HEK293 (cell line): ENCODE results near the gene WDR89.
A peak's percentile ranks its signal among the peaks of the same experiment; 100 is the strongest.

Experiments
- CTCF ChIA-PET: fragments of 350-600 bp; formaldehyde crosslinking; extraction: SDS; loops from one replicate; lab custom pipeline; 2021; ENCODE audit warnings: antibody characterized with exemption; lab: Yijun Ruan, JAX
- POLR2A ChIA-PET: fragments of 300-600 bp; formaldehyde crosslinking; extraction: SDS; loops from one replicate; lab custom pipeline; 2020; ENCODE audit warnings: antibody characterized with exemption, inconsistent platforms; lab: Yijun Ruan, JAX
- H3K27ac ChIP-seq: fragments of 200-500 bp; sonication (Bioruptor generic); 2 replicates; pipeline ENCODE4 v1.5.1; 2014; ENCODE audit warnings: low read depth, low read length, control low read depth, inconsistent platforms; ENCODE audit errors: extremely low read depth
- H3K36me3 ChIP-seq, 2 experiments: fragments of 200-500 bp in 1 of 2; sonication (Bioruptor generic) in 1 of 2; 1 replicate in 1 of 2; 2 replicates in 1 of 2; pipeline ENCODE4 v1.5.1; 2014 to 2017; ENCODE audit warnings: inconsistent platforms in 2 of 2, low read length in 2 of 2; ENCODE audit not compliant: control insufficient read depth in 2 of 2, insufficient read depth in 1 of 2
- H3K4me1 ChIP-seq: fragments of 200-500 bp; sonication (Bioruptor generic); 2 replicates; pipeline ENCODE4 v1.5.1; 2014; ENCODE audit warnings: mild to moderate bottlenecking, low read length, inconsistent platforms; ENCODE audit not compliant: control insufficient read depth, insufficient read depth
- H3K4me3 ChIP-seq: 2 replicates; pipeline ENCODE4 v1.5.1; 2011; ENCODE audit warnings: low read depth, mild to moderate bottlenecking, control low read depth, low read length, moderate library complexity
- H3K9me3 ChIP-seq: fragments of 200-500 bp; sonication (Bioruptor generic); 2 replicates; pipeline ENCODE4 v1.5.1; 2014; ENCODE audit warnings: low read depth, low read length, inconsistent platforms; ENCODE audit not compliant: control insufficient read depth, insufficient read depth
- IKZF3 ChIP-seq: fragments of 450-650 bp; IDR thresholded peaks from 2 replicates; pipeline ENCODE4 v1.5.0; 2018; ENCODE audit warnings: missing biosample characterization, mild to moderate bottlenecking, missing genetic modification characterization, moderate library complexity
- KLF16 ChIP-seq: fragments of 450-650 bp; formaldehyde crosslinking; IDR thresholded peaks from 2 replicates; pipeline ENCODE4 v1.5.1; 2017; ENCODE audit warnings: missing biosample characterization, missing genetic modification characterization
- KLF7 ChIP-seq: fragments of 450-650 bp; formaldehyde crosslinking; IDR thresholded peaks from 2 replicates; pipeline ENCODE4 v1.5.1; 2016; ENCODE audit warnings: missing biosample characterization, missing genetic modification characterization, borderline replicate concordance
- OVOL3 ChIP-seq: fragments of 450-650 bp; formaldehyde crosslinking; IDR thresholded peaks from 2 replicates; pipeline ENCODE4 v1.5.1; 2016; ENCODE audit warnings: missing biosample characterization, missing genetic modification characterization
- PRDM10 ChIP-seq: fragments of 450-650 bp; formaldehyde crosslinking; IDR thresholded peaks from 2 replicates; pipeline ENCODE4 v1.5.1; 2016; ENCODE audit warnings: missing biosample characterization, missing genetic modification characterization
- PRDM6 ChIP-seq: fragments of 450-650 bp; formaldehyde crosslinking; IDR thresholded peaks from 2 replicates; pipeline ENCODE4 v1.5.1; 2017; ENCODE audit warnings: missing biosample characterization, missing genetic modification characterization
- SALL2 ChIP-seq: fragments of 450-650 bp; formaldehyde crosslinking; IDR thresholded peaks from 2 replicates; pipeline ENCODE4 v1.5.0; 2017; ENCODE audit warnings: missing biosample characterization, mild to moderate bottlenecking, missing genetic modification characterization, borderline replicate concordance
- SP7 ChIP-seq: fragments of 450-650 bp; formaldehyde crosslinking; IDR thresholded peaks from 2 replicates; pipeline ENCODE4 v1.5.1; 2016; ENCODE audit warnings: missing biosample characterization, missing genetic modification characterization
- TCF7L2 ChIP-seq: IDR thresholded peaks from 2 replicates; pipeline ENCODE4 v1.6.1; 2011; ENCODE audit warnings: low read depth, mild to moderate bottlenecking, inconsistent platforms, low read length, moderate library complexity, borderline replicate concordance
- ZEB2 ChIP-seq: fragments of 450-650 bp; formaldehyde crosslinking; IDR thresholded peaks from 2 replicates; pipeline ENCODE4 v1.5.1; 2016; ENCODE audit warnings: missing biosample characterization, missing genetic modification characterization
- ZFP69B ChIP-seq: fragments of 450-650 bp; formaldehyde crosslinking; IDR thresholded peaks from 2 replicates; pipeline ENCODE4 v1.5.1; 2016; ENCODE audit warnings: missing biosample characterization, missing genetic modification characterization
- ZNF174 ChIP-seq: fragments of 450-650 bp; formaldehyde crosslinking; IDR thresholded peaks from 2 replicates; pipeline ENCODE4 v1.5.0; 2017; ENCODE audit warnings: missing biosample characterization, mild to moderate bottlenecking, missing genetic modification characterization
- ZNF23 ChIP-seq: fragments of 450-650 bp; formaldehyde crosslinking; IDR thresholded peaks from 2 replicates; pipeline ENCODE4 v1.5.1; 2016; ENCODE audit warnings: missing biosample characterization, missing genetic modification characterization, borderline replicate concordance
- ZNF266 ChIP-seq: fragments of 450-650 bp; formaldehyde crosslinking; IDR thresholded peaks from 2 replicates; pipeline ENCODE4 v1.5.1; 2016; ENCODE audit warnings: missing biosample characterization, missing genetic modification characterization, low read depth
- ZNF48 ChIP-seq: fragments of 450-650 bp; formaldehyde crosslinking; IDR thresholded peaks from 2 replicates; pipeline ENCODE4 v1.5.1; 2016; ENCODE audit warnings: missing biosample characterization, missing genetic modification characterization
- ZNF529 ChIP-seq: fragments of 450-650 bp; formaldehyde crosslinking; IDR thresholded peaks from 2 replicates; pipeline ENCODE4 v1.5.1; 2017; ENCODE audit warnings: missing genetic modification characterization, missing biosample characterization; ENCODE audit not compliant: insufficient replicate concordance
- ZNF555 ChIP-seq: fragments of 450-650 bp; formaldehyde crosslinking; conservative IDR thresholded peaks from 2 replicates; pipeline ENCODE4 v1.5.1; 2017; ENCODE audit warnings: missing biosample characterization, mild to moderate bottlenecking, missing genetic modification characterization, inconsistent platforms
- ZNF585B ChIP-seq: fragments of 450-650 bp; formaldehyde crosslinking; IDR thresholded peaks from 2 replicates; pipeline ENCODE4 v1.5.1; 2016; ENCODE audit warnings: missing biosample characterization, missing genetic modification characterization
- ZNF707 ChIP-seq: fragments of 450-650 bp; formaldehyde crosslinking; IDR thresholded peaks from 2 replicates; pipeline ENCODE4 v1.5.1; 2016; ENCODE audit warnings: missing biosample characterization, missing genetic modification characterization
- ZNF768 ChIP-seq: fragments of 450-650 bp; formaldehyde crosslinking; IDR thresholded peaks from 2 replicates; pipeline ENCODE4 v1.5.1; 2018; ENCODE audit warnings: missing biosample characterization, mild to moderate bottlenecking, missing genetic modification characterization
- ZNF776 ChIP-seq: fragments of 450-650 bp; formaldehyde crosslinking; IDR thresholded peaks from 2 replicates; pipeline ENCODE4 v1.5.0; 2017; ENCODE audit warnings: missing biosample characterization, missing genetic modification characterization, borderline replicate concordance
- ZXDB ChIP-seq: fragments of 450-650 bp; formaldehyde crosslinking; IDR thresholded peaks from 2 replicates; pipeline ENCODE4 v1.5.1; 2016; ENCODE audit warnings: missing biosample characterization, missing genetic modification characterization
- TF ChIP-seq, protein P1 (sequence below): fragments of 450-650 bp; formaldehyde crosslinking; IDR thresholded peaks from 2 replicates; pipeline ENCODE4 v1.5.1; 2016; ENCODE audit warnings: missing biosample characterization, missing genetic modification characterization
- TF ChIP-seq, protein P2 (sequence below): fragments of 450-650 bp; formaldehyde crosslinking; IDR thresholded peaks from 2 replicates; pipeline ENCODE4 v1.5.1; 2016; ENCODE audit warnings: missing biosample characterization, missing genetic modification characterization

Gene WDR89, protein sequence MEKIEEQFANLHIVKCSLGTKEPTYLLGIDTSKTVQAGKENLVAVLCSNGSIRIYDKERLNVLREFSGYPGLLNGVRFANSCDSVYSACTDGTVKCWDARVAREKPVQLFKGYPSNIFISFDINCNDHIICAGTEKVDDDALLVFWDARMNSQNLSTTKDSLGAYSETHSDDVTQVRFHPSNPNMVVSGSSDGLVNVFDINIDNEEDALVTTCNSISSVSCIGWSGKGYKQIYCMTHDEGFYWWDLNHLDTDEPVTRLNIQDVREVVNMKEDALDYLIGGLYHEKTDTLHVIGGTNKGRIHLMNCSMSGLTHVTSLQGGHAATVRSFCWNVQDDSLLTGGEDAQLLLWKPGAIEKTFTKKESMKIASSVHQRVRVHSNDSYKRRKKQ

DNA sequence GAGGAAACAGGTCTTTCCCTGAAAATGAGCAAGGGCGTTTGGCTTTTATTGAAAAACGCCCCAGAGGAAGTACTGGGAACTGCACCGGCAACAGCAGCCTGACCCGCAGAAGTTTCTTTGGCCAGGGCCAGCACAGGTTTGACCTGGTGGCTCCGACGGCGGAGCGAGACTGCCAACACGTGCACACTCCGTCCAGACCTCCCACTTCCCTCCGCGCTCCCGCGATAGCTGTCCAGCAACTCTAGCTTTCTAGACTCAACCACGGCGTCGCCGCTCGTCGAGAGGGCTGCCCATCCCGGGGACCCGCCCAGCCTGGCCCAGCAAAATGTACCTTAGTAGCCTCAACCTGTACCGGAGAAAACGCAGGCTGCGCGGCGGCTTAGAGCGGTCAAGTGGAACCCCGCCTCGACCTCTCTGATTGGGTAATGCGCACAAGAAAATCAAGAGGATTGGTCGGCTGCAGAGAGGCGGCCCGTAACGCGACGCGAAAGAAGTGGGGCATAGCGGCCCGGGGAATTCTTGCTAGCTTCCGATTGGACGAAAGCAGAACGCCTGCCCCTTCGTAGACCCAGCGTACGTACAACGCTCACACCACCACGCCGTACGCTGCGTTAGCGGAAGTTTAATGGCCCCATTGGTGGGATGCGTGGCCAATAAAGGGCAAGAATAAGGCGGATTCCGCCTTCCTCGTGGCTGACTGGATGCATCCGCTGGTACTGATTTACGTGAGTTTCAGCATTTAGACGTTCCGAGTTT is at the start of gene WDR89:
Gene WDR89 (minus strand): TSS at position 399 of the 756 bp plus-strand sequence. CDS start 41,929 bp downstream, outside the sequence.
- Histone ChIP-seq H3K27ac (peak within 1 kb of the TSS; percentile 72), H3K4me1 (no peaks in the 10 kb centered on the region; the same call in 1 of the 2 replicates), H3K36me3 (peaks cover 0 to 3% of the 10 kb centered on the region in 2 experiments; a peak in 2 of 3 replicates), H3K4me3 (peak within 1 kb of the TSS; percentile 76), H3K9me3 (no peaks in the 10 kb centered on the region)
- ChIA-PET POLR2A (interaction anchor here (0.5 to 2.3 kb wide), 15 partner anchors 10 to 697 kb away, joined by 3 to 28 read pairs (median 3); partner anchors contain the start of genes PPP2R5E and SGPP1), CTCF (interaction anchor here (0.6 to 2.2 kb wide), 11 partner anchors 8 to 252 kb away, joined by 3 to 9 read pairs (median 4); no protein-coding TSS in a partner anchor)
- TF ChIP-seq PRDM6 (no peak), KLF7 (peak; percentile 83), ZNF266 (tag by site-specific recombination) (no peak), ZNF48 (tag by site-specific recombination) (no peak), OVOL3 (no peak), ZXDB (tag by site-specific recombination) (peak; percentile 73), ZFP69B (tag by site-specific recombination) (peak; percentile 69; the same call in 1 of the 2 replicates), ZEB2 (tag by site-specific recombination) (peak; percentile 92), IKZF3 (tag by site-specific recombination) (peak; percentile 86), SP7 (peak; percentile 76), ZNF776 (no peak), ZNF23 (tag by site-specific recombination) (no peak), ZNF585B (tag by site-specific recombination) (no peak), ZNF555 (tag by site-specific recombination) (no peak), KLF16 (tag by site-specific recombination) (peak; percentile 84), TCF7L2 (no peak), ZNF529 (tag by site-specific recombination) (no peak), PRDM10 (peak; percentile 87), ZNF707 (no peak), ZNF174 (tag by site-specific recombination) (no peak), SALL2 (no peak), ZNF768 (no peak)
- TF ChIP-seq, protein P1, sequence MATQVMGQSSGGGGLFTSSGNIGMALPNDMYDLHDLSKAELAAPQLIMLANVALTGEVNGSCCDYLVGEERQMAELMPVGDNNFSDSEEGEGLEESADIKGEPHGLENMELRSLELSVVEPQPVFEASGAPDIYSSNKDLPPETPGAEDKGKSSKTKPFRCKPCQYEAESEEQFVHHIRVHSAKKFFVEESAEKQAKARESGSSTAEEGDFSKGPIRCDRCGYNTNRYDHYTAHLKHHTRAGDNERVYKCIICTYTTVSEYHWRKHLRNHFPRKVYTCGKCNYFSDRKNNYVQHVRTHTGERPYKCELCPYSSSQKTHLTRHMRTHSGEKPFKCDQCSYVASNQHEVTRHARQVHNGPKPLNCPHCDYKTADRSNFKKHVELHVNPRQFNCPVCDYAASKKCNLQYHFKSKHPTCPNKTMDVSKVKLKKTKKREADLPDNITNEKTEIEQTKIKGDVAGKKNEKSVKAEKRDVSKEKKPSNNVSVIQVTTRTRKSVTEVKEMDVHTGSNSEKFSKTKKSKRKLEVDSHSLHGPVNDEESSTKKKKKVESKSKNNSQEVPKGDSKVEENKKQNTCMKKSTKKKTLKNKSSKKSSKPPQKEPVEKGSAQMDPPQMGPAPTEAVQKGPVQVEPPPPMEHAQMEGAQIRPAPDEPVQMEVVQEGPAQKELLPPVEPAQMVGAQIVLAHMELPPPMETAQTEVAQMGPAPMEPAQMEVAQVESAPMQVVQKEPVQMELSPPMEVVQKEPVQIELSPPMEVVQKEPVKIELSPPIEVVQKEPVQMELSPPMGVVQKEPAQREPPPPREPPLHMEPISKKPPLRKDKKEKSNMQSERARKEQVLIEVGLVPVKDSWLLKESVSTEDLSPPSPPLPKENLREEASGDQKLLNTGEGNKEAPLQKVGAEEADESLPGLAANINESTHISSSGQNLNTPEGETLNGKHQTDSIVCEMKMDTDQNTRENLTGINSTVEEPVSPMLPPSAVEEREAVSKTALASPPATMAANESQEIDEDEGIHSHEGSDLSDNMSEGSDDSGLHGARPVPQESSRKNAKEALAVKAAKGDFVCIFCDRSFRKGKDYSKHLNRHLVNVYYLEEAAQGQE = peak; percentile 95
- TF ChIP-seq, protein P2, sequence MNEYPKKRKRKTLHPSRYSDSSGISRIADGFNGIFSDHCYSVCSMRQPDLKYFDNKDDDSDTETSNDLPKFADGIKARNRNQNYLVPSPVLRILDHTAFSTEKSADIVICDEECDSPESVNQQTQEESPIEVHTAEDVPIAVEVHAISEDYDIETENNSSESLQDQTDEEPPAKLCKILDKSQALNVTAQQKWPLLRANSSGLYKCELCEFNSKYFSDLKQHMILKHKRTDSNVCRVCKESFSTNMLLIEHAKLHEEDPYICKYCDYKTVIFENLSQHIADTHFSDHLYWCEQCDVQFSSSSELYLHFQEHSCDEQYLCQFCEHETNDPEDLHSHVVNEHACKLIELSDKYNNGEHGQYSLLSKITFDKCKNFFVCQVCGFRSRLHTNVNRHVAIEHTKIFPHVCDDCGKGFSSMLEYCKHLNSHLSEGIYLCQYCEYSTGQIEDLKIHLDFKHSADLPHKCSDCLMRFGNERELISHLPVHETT (tag by site-specific recombination) = peak; percentile 72
